Astrocyte of the spinal cord (primary cell): ENCODE results near the gene REPS2.

Experiments used
- DNase-seq: peaks from one replicate; pipeline ENCODE4 v3.0.0; 2011; ENCODE audit warnings: low read depth, low spot score
- H3K4me3 ChIP-seq: 2 replicates; pipeline ENCODE4 v1.5.1; 2011; ENCODE audit warnings: low read depth, mild to moderate bottlenecking, low read length, moderate library complexity
- in situ Hi-C: cut with HindIII; loops from 2 replicates; pipeline ENCODE4 v1.10.0; 2017; ENCODE audit warnings: low sequenced_read_pairs
- TF ChIP-seq, protein P1 (sequence below): IDR thresholded peaks from 2 replicates; pipeline ENCODE4 v1.5.1; 2012; ENCODE audit warnings: low read depth, mild to moderate bottlenecking, low read length, inconsistent platforms

Gene REPS2

DNA sequence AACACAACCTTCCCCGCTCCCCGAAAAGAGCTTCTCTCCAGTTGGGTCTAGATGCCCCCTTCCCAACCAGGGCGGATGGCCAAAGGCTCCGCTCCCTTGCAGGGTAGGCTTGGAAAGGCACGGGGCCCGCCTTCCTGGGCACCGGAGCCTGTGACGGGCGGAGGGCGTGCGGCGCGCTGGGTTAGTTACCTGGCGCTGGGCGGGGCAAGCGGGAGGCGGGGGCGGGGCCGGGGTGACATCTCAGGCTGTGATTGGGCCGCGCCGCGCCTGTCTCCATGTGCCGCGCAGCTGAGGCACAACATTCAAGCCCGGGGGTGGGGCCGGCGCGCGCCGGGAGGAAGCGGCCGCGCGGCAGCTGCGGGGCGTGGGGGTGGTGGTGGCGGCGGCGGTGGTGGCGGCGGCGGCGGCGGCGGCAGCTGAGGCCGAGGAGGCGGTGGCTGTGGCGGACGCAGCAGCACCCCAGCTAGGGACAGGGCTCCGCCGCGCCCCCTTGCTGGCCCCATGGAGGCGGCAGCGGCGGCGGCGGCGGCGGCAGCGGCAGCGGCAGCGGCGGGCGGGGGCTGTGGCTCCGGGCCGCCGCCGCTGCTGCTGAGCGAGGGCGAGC, at the start of gene REPS2:
REPS2 (plus strand) TSS at position 298 of the 604 bp plus-strand sequence; CDS start at position 502, 204 bp downstream.
- peak within 1 kb of the TSS; percentile 50 for H3K4me3 ChIP-seq
- DNase-seq: peak; percentile 53
- in situ Hi-C loops: no loop called here
- TF ChIP-seq, protein P1, sequence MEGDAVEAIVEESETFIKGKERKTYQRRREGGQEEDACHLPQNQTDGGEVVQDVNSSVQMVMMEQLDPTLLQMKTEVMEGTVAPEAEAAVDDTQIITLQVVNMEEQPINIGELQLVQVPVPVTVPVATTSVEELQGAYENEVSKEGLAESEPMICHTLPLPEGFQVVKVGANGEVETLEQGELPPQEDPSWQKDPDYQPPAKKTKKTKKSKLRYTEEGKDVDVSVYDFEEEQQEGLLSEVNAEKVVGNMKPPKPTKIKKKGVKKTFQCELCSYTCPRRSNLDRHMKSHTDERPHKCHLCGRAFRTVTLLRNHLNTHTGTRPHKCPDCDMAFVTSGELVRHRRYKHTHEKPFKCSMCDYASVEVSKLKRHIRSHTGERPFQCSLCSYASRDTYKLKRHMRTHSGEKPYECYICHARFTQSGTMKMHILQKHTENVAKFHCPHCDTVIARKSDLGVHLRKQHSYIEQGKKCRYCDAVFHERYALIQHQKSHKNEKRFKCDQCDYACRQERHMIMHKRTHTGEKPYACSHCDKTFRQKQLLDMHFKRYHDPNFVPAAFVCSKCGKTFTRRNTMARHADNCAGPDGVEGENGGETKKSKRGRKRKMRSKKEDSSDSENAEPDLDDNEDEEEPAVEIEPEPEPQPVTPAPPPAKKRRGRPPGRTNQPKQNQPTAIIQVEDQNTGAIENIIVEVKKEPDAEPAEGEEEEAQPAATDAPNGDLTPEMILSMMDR: no peak

DNA sequence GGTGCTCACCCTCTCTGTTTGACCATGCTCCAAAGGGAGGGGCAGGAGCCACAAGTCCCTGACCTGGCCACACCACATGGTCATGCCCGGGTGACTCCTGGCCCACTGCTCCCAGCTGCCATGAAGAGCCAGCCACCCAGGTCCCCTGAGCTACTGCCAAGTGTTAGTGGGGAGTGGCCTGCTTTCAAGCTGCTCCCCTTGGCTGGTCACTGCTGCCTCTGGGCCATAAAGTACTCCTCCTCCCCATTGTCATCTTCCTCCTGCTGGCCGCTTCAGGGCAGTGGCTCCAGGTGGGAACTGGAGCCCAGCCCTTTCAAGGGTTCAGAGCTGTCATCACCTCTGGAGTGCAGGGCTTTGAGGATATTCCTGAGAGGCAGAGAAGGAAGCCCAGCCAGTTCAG, 49.0 kb upstream of the REPS2 start:
- in situ Hi-C loops: no loop called here
- no peak overlapping the region for H3K4me3 ChIP-seq
- TF ChIP-seq, protein P1: no peak
- DNase-seq: no peak

DNA sequence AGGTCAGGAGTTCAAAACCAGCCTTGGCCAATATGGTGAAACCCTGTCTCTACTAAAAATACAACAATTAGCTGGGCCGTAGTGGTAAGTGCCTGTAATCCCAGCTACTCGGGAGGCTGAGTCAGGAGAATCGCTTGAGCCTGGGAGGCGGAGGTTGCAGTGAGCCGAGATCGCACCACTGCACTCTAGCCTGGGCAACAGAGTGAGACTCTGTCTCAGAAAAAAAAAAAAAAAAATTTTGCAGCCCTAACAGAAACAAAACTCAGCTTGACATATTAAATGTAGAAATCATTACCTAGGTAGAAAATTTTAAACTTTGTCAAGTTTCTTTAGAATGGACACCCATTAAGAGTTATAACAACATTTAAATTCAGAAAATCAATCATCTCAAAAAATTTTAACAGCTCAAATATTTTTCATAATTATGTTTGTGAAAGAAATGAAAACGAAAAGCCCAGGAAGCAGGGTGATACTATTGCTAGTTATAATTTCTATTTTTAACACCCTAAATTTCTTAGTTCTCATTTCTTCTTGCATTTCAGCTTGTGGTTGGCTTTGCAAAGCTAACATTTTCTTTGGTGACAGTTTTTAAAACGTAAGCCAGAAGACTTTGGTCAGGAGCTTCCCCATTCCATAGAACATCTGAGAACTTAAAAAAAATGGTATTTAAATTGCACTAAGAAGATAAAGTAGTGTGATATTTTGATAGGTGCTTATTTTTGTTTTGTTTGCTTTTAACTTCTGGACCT, 43.0 kb upstream of the REPS2 start:
- TF ChIP-seq, protein P1: no peak
- H3K4me3 ChIP-seq: no peak overlapping the region
- in situ Hi-C loops: no loop called here
- DNase-seq: no peak

DNA sequence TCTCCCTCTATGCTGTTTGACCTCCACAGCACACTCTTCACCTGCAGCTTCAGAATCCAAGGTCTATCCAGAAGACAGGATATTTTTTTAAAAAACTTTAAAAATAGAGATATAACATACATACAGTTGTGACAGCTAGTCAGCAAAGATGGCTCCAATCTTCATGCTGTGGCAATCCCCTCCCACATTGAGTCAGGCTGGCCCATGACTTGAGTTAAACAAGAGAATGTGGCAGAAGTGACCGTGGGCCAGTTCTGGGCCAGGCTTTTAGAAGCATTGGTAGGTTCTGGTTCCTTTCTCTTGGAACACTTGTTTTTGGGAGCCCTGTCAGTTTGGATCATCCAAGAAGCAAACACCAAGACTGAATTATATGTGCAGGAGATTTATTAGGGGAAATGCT, 36.1 kb upstream of the REPS2 start:
- DNase-seq: no peak
- H3K4me3 ChIP-seq: no peak overlapping the region
- TF ChIP-seq, protein P1: no peak
- in situ Hi-C loops: no loop called here

DNA sequence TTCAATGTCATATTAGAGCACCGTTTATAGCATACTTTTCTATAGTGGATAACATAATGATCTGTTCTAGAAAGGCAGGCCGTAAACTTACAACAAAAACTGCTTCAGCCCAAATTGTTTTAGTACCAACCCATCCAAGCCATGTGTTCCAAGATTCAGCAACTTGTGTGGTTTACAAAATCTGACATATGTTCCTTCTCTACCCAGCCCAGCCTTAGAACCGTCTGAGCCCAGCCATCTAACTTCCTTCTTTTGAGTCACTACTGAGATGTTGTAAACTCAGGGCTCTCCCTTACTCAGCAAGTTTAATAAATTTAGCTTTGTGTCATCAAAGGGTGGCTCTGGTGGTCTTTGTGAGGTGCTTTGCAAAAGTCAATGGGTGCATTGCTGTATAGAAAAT, 32.4 kb upstream of the REPS2 start:
- in situ Hi-C loops: no loop called here
- TF ChIP-seq, protein P1: no peak
- H3K4me3 ChIP-seq: no peak overlapping the region
- DNase-seq: no peak

DNA sequence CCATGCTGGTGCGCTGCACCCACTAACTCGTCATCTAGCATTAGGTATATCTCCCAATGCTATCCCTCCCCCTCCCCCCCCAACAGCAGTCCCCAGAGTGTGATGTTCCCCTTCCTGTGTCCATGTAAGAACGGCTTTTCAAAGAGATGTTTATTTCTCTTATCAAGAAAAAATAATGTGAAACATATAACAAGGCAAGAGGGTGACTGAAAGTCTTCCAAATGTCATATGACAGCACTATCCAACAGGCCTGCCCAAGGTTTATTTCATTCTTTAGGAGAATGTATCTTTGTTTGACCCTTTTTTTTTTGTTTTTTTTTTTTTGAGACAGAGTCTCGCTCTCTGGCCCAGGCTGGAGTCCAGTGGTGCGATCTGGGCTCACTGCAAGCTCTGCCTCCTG, 29.9 kb upstream of the REPS2 start:
- no peak overlapping the region for H3K4me3 ChIP-seq
- TF ChIP-seq, protein P1: no peak
- in situ Hi-C loops: no loop called here
- DNase-seq: no peak
